HG03558 (cell line): Measurements from ENCODE around the gene CYBRD1.
"Not testable (repeated sequence)": the region's sequence is repeated elsewhere in the genome, so short reads cannot be mapped to it uniquely, and the experiment has no call there.

Source experiments
- ATAC-seq: cut with Tn5 transposase; IDR thresholded peaks from one replicate; pipeline ENCODE4 v1.9.1; 2021; ENCODE audit warnings: moderate number of reproducible peaks; ENCODE audit not compliant: unreplicated experiment; ENCODE audit errors: extremely low read depth

Gene CYBRD1

GRCh38 chr2:171522052-171522787 lies at the start of gene CYBRD1:
CYBRD1 (plus strand) TSS chr2:171522474; CDS start chr2:171522546, 72 bp downstream.
- ATAC-seq, result no peak

GRCh38 chr2:171475979-171476378 lies 46.3 kb upstream of the CYBRD1 start:
- no peak for ATAC-seq

- ATAC-seq, result no peak
These were observed 43.9 kb upstream of the CYBRD1 start for GRCh38 chr2:171478345-171478744.

- no peak for ATAC-seq
These were observed 43.0 kb upstream of the CYBRD1 start for GRCh38 chr2:171479154-171479814.

GRCh38 chr2:171480908-171481307 lies 41.4 kb upstream of the CYBRD1 start:
- ATAC-seq, result no peak

- no peak for ATAC-seq
These were observed 40.0 kb upstream of the CYBRD1 start for GRCh38 chr2:171482308-171482707.

GRCh38 chr2:171482877-171483276 lies 39.4 kb upstream of the CYBRD1 start:
- ATAC-seq, result no peak

- no peak for ATAC-seq
These were observed 38.5 kb upstream of the CYBRD1 start for GRCh38 chr2:171483793-171484192.

GRCh38 chr2:171485116-171485515 lies 37.2 kb upstream of the CYBRD1 start:
- ATAC-seq, result no peak

- no peak for ATAC-seq
These were observed 35.1 kb upstream of the CYBRD1 start for GRCh38 chr2:171487201-171487600.

- no peak for ATAC-seq
These were observed 34.4 kb upstream of the CYBRD1 start for GRCh38 chr2:171487803-171488259.

- ATAC-seq, result no peak
These were observed 31.7 kb upstream of the CYBRD1 start for GRCh38 chr2:171490577-171490976.

GRCh38 chr2:171491292-171491691 lies 31.0 kb upstream of the CYBRD1 start:
- no peak for ATAC-seq

GRCh38 chr2:171492664-171493063 lies 29.6 kb upstream of the CYBRD1 start:
- ATAC-seq, result no peak

- not testable (repeated sequence) for ATAC-seq
These were observed 24.6 kb upstream of the CYBRD1 start for GRCh38 chr2:171497664-171498063.

- ATAC-seq, result no peak
These were observed 16.9 kb upstream of the CYBRD1 start for GRCh38 chr2:171505374-171505773.

- ATAC-seq, result no peak
These were observed 12.1 kb upstream of the CYBRD1 start for GRCh38 chr2:171509945-171510731.

GRCh38 chr2:171512014-171512413 lies 10.3 kb upstream of the CYBRD1 start:
- no peak for ATAC-seq

- no peak for ATAC-seq
These were observed 9.5 kb upstream of the CYBRD1 start for GRCh38 chr2:171512683-171513195.

- no peak for ATAC-seq
These were observed 8.5 kb upstream of the CYBRD1 start for GRCh38 chr2:171513719-171514160.
